ENCODE results near the gene CRIP1. TPM values are rescaled to one million over a fixed set of nuclear protein-coding genes. Genes with fewer than 3 reads are reported as not detected.

CRIP1 gene
- total and polyA plus RNA-seq, 2 donors (not counting 3 experiments of a cell fraction or from before 2014, with no cell fraction given), result 3.1 to 8.1 TPM

- H3K9ac ChIP-seq (replicated peaks; ENCODE audit: extremely low read depth, insufficient read depth, low read length), result no peak overlapping the region
- peaks cover 33% of the 10 kb centered on the region for H3K79me2 ChIP-seq (ENCODE audit: control insufficient read depth, insufficient read depth, low read length)
- FAIRE-seq (no peak), DNase-seq (ENCODE audit: low read depth, low spot score) (no peak)
- H3K36me3 ChIP-seq (ENCODE audit: control insufficient read depth in 2 of 2, extremely low read depth in 1 of 2, insufficient read depth in 2 of 2, low read length in 2 of 2), result peaks cover 0 to 34% of the 10 kb centered on the region in 2 experiments
- H3K4me3 ChIP-seq (replicated peaks in 1 of 3; ENCODE audit: insufficient read depth in 1 of 3, low read depth in 1 of 3, low read length in 3 of 3), result no peak overlapping the region
- no peaks in the 10 kb centered on the region for H3K9me3 ChIP-seq (replicated peaks; ENCODE audit: control insufficient read depth, insufficient read depth, low read length)
- intact Hi-C loops (cut with micrococcal nuclease) (no loop called here), dilution Hi-C loops (cut with MboI; ENCODE audit: extremely low pct_ligation_motif_present, low sequenced_read_pairs) (no loop called here)
- H3K9me1 ChIP-seq (replicated peaks; ENCODE audit: control insufficient read depth, extremely low read depth, insufficient read depth, low read length), result no peaks in the 10 kb centered on the region
- CTCF ChIA-PET, result interaction anchor here (0.9 to 1.2 kb wide), 2 partner anchors 10 to 49 kb away, joined by 3 to 5 read pairs; no protein-coding TSS in a partner anchor
- H3K4me1 ChIP-seq (ENCODE audit: control insufficient read depth, extremely low read depth, insufficient read depth, low read length), result peaks cover 5% of the 10 kb centered on the region
- BruUV-seq (replicated peaks), result no TSS peak
- TF ChIP-seq EZH2 (IDR thresholded peaks at IDR 0.05; ENCODE audit: borderline replicate concordance, low read depth, low read length, severe bottlenecking), result no peak
- no peak for TF ChIP-seq CTCF (IDR thresholded peaks at IDR 0.05; ENCODE audit: extremely low read depth in 1 of 2, insufficient read depth in 1 of 2, low read depth in 1 of 2, low read length in 2 of 2)
- H4K20me1 ChIP-seq (replicated peaks; ENCODE audit: control insufficient read depth, extremely low read depth, insufficient read depth, low read length), result no peaks in the 10 kb centered on the region
- H3K27me3 ChIP-seq (ENCODE audit: control insufficient read depth in 2 of 2, insufficient read depth in 2 of 2, low read length in 2 of 2), result no peaks in the 10 kb centered on the region
- POLR2A ChIA-PET, result no interaction called here
- no peak overlapping the region for H3K27ac ChIP-seq (ENCODE audit: insufficient read depth, low read depth, low read length)
- H3K4me2 ChIP-seq (ENCODE audit: insufficient read depth, low read length), result no peak overlapping the region
- H2AFZ ChIP-seq (ENCODE audit: low read depth, low read length), result no peak overlapping the region
Observed at GRCh38 chr14:105440992-105441391, 45.7 kb upstream of the CRIP1 start.

- H3K79me2 ChIP-seq (ENCODE audit: control insufficient read depth, insufficient read depth, low read length), result peaks cover 23% of the 10 kb centered on the region
- TF ChIP-seq MAX (IDR thresholded peaks at IDR 0.05; ENCODE audit: insufficient read depth, insufficient read length), result no peak
- TF ChIP-seq MYC (IDR thresholded peaks at IDR 0.05; ENCODE audit: low read depth, low read length), result no peak
- TF ChIP-seq POLR2A (IDR thresholded peaks at IDR 0.05; ENCODE audit: low read depth, low read length), result no peak
- TF ChIP-seq CTCF (IDR thresholded peaks at IDR 0.05; ENCODE audit: extremely low read depth in 1 of 2, insufficient read depth in 1 of 2, low read depth in 1 of 2, low read length in 2 of 2), result no peak
- TF ChIP-seq EZH2 (IDR thresholded peaks at IDR 0.05; ENCODE audit: borderline replicate concordance, low read depth, low read length, severe bottlenecking), result no peak
- no peak for TF ChIP-seq POLR2AphosphoS5 (IDR thresholded peaks at IDR 0.05; ENCODE audit: insufficient read depth, low read depth, low read length)
- TF ChIP-seq JUN (IDR thresholded peaks at IDR 0.05; ENCODE audit: borderline replicate concordance, insufficient read depth, insufficient read length, low read depth), result no peak
- TF ChIP-seq GATA2 (IDR thresholded peaks at IDR 0.05; ENCODE audit: insufficient read depth, insufficient read length, low read depth, low read length), result no peak
- TF ChIP-seq FOS (IDR thresholded peaks at IDR 0.05; ENCODE audit: borderline replicate concordance, insufficient read depth, low read length), result no peak
- no peaks in the 10 kb centered on the region for H3K4me1 ChIP-seq (ENCODE audit: control insufficient read depth, extremely low read depth, insufficient read depth, low read length)
- intact Hi-C loops (cut with micrococcal nuclease) (no loop called here), dilution Hi-C loops (cut with MboI; ENCODE audit: extremely low pct_ligation_motif_present, low sequenced_read_pairs) (no loop called here)
- FAIRE-seq, result no peak
- ChIA-PET POLR2A (no interaction called here), CTCF (interaction anchor here (0.9 kb wide), 1 partner anchor 11 kb away, joined by 3 read pairs; no protein-coding TSS in a partner anchor)
- H3K27ac ChIP-seq (ENCODE audit: insufficient read depth, low read depth, low read length), result no peak overlapping the region
- peaks cover 0 to 34% of the 10 kb centered on the region in 2 experiments for H3K36me3 ChIP-seq (ENCODE audit: control insufficient read depth in 2 of 2, extremely low read depth in 1 of 2, insufficient read depth in 2 of 2, low read length in 2 of 2)
- no peak overlapping the region for H3K4me3 ChIP-seq (replicated peaks in 1 of 3; ENCODE audit: insufficient read depth in 1 of 3, low read depth in 1 of 3, low read length in 3 of 3)
- H2AFZ ChIP-seq (ENCODE audit: low read depth, low read length), result no peak overlapping the region
- H3K9me3 ChIP-seq (replicated peaks; ENCODE audit: control insufficient read depth, insufficient read depth, low read length), result no peaks in the 10 kb centered on the region
- H3K27me3 ChIP-seq (ENCODE audit: control insufficient read depth in 2 of 2, insufficient read depth in 2 of 2, low read length in 2 of 2), result no peaks in the 10 kb centered on the region
- DNase-seq (ENCODE audit: low read depth, low spot score), result no peak
- BruUV-seq (replicated peaks), result no TSS peak
- no peak overlapping the region for H3K4me2 ChIP-seq (ENCODE audit: insufficient read depth, low read length)
- H4K20me1 ChIP-seq (replicated peaks; ENCODE audit: control insufficient read depth, extremely low read depth, insufficient read depth, low read length), result no peaks in the 10 kb centered on the region
- H3K9ac ChIP-seq (replicated peaks; ENCODE audit: extremely low read depth, insufficient read depth, low read length), result no peak overlapping the region
- no peaks in the 10 kb centered on the region for H3K9me1 ChIP-seq (replicated peaks; ENCODE audit: control insufficient read depth, extremely low read depth, insufficient read depth, low read length)
Observed at GRCh38 chr14:105442125-105442524, 44.6 kb upstream of the CRIP1 start.

All from endothelial cell of umbilical vein (primary cell).